HL-60 (cell line): ENCODE results near the gene KIF2C.

ENCODE experiments used
- DNase-seq, 2 experiments: peaks; one replicate each; pipeline ENCODE4 v3.0.0-alpha.2; 2010 to 2020; ENCODE audit warnings: low read depth in 1 of 2, low spot score in 1 of 2
- H3K27ac ChIP-seq: fragments of 250-450 bp; sonication (Bioruptor Pico); replicated peaks from 2 replicates; pipeline ENCODE4 v1.5.1; 2020; ENCODE audit warnings: mild to moderate bottlenecking, moderate library complexity
- H3K27me3 ChIP-seq: fragments of 250-450 bp; sonication (Bioruptor Pico); 2 replicates; pipeline ENCODE4 v1.5.1; 2021; ENCODE audit warnings: mild to moderate bottlenecking, moderate library complexity; ENCODE audit not compliant: insufficient read depth, poor library complexity, severe bottlenecking
- H3K4me3 ChIP-seq: replicated peaks from 2 replicates; pipeline ENCODE4 v1.5.1; 2011; ENCODE audit warnings: mild to moderate bottlenecking, control low read depth, low read length; ENCODE audit not compliant: insufficient read depth
- CTCF ChIP-seq: IDR thresholded peaks from one replicate; pipeline ENCODE4 v1.5.1; 2011; ENCODE audit warnings: low read length, control low read depth, inconsistent platforms; ENCODE audit not compliant: insufficient read depth
- GABPA ChIP-seq: IDR thresholded peaks from 2 replicates; pipeline ENCODE4 v1.6.1; 2012; ENCODE audit warnings: low read depth
- POLR2AphosphoS5 ChIP-seq: IDR thresholded peaks from 2 replicates; pipeline ENCODE4 v1.6.1; 2012; ENCODE audit warnings: low read depth
- REST ChIP-seq: IDR thresholded peaks from 2 replicates; pipeline ENCODE4 v1.6.1; 2012; ENCODE audit warnings: low read depth; ENCODE audit not compliant: insufficient replicate concordance
- SPI1 ChIP-seq: IDR thresholded peaks from 2 replicates; pipeline ENCODE4 v1.6.1; 2012; ENCODE audit warnings: low read depth, mild to moderate bottlenecking, borderline replicate concordance

The KIF2C gene

GRCh38 chr1:44807364-44808062 lies 67.9 kb downstream of the KIF2C start:
- peak overlapping the region; percentile 100 for H3K27ac ChIP-seq
- H3K27me3 ChIP-seq = no peaks in the 10 kb centered on the region
- peak; percentile 97 to 98 for DNase-seq
- TF ChIP-seq REST (no peak), GABPA (peak; percentile 48), CTCF (no peak), POLR2AphosphoS5 (peak; percentile 91), SPI1 (peak; percentile 88; the same call in 1 of the 2 replicates)
- no peak overlapping the region for H3K4me3 ChIP-seq

- TF ChIP-seq GABPA = no peak
- TF ChIP-seq REST = no peak
- TF ChIP-seq CTCF = no peak
- no peak for TF ChIP-seq POLR2AphosphoS5
- no peak for TF ChIP-seq SPI1
- peak in 1 of 2 experiments; percentile 53 for DNase-seq
- H3K27me3 ChIP-seq = no peaks in the 10 kb centered on the region
- peak within 1 kb of the TSS; percentile 100 for H3K27ac ChIP-seq
- H3K4me3 ChIP-seq = no peak within 1 kb of the TSS
These were observed 68.7 kb downstream of the KIF2C start, which contains the start of gene BTBD19 for GRCh38 chr1:44808063-44808937. BTBD19 (plus strand) TSS chr1:44808523; CDS start chr1:44808821, 298 bp downstream.

GRCh38 chr1:44808938-44809917 lies 69.6 kb downstream of the KIF2C start:
- H3K27ac ChIP-seq = peak overlapping the region; percentile 100

More at GRCh38 chr1:44808938-44809917, 69.6 kb downstream of the KIF2C start:
- TF ChIP-seq REST = peak; percentile 49
- no peak for TF ChIP-seq CTCF
- peak; percentile 63 for TF ChIP-seq SPI1
- peak; percentile 57 for TF ChIP-seq GABPA
- TF ChIP-seq POLR2AphosphoS5 = peak; percentile 76
- no peaks in the 10 kb centered on the region for H3K27me3 ChIP-seq
- H3K4me3 ChIP-seq = no peak overlapping the region
- DNase-seq = peak; percentile 87 to 90
